OCI-LY1 (cell line): ENCODE measurements around the gene GMDS.

ENCODE experiments used
- CTCF ChIP-seq: fragments of 200-600 bp; sonication (generic), shearing (Covaris generic); IDR thresholded peaks from 2 replicates; pipeline ENCODE4 v1.5.1; 2017; ENCODE audit warnings: mild to moderate bottlenecking, antibody characterized with exemption, low read length, moderate library complexity, mixed read lengths
- EZH2 ChIP-seq: fragments of 200-600 bp; sonication (generic), shearing (Covaris generic); IDR thresholded peaks from 2 replicates; pipeline ENCODE4 v1.8.0; 2017; ENCODE audit warnings: borderline replicate concordance, mixed run types, mild to moderate bottlenecking, antibody characterized with exemption, low read length, moderate library complexity, mixed read lengths

- no peak for TF ChIP-seq CTCF
- no peak for TF ChIP-seq EZH2
These were observed 654.2 kb downstream of the GMDS start for GRCh38 chr6:1591243-1591642.
